Activated T-helper 2 cell treated with anti-CD3 and anti-CD28 coated beads, Interferon-gamma antibody, Interleukin-2, Interleukin-4, amounts not matched to agents 10 μg/mL and 5 μg/mL and 100 μg/mL, durations not matched to agents 14 hours and 24 hours and 36 hours (primary cell): ENCODE data around the gene GSC2. TPM values are rescaled to one million over a fixed set of nuclear protein-coding genes. Genes with fewer than 3 reads are reported as not detected.

Experiments
- DNase-seq: peaks from one replicate; pipeline ENCODE4 v3.0.0; 2021; ENCODE audit warnings: low spot score
- H3K27ac Mint-ChIP-seq: one replicate; pipeline ENCODE4 v1.8.0; 2021; ENCODE audit warnings: mixed read lengths
- H3K27me3 Mint-ChIP-seq: one replicate; pipeline ENCODE4 v1.8.0; 2021; ENCODE audit warnings: low read depth, mixed read lengths
- H3K36me3 Mint-ChIP-seq: one replicate; pipeline ENCODE4 v1.8.0; 2021; ENCODE audit warnings: low read depth, mixed read lengths
- H3K4me1 Mint-ChIP-seq: one replicate; pipeline ENCODE4 v1.8.0; 2021; ENCODE audit warnings: low read depth, mixed read lengths
- H3K4me3 Mint-ChIP-seq: one replicate; pipeline ENCODE4 v1.8.0; 2021; ENCODE audit warnings: low read depth, mild to moderate bottlenecking, moderate library complexity, mixed read lengths
- H3K9me3 Mint-ChIP-seq: one replicate; pipeline ENCODE4 v1.8.0; 2021; ENCODE audit warnings: mixed read lengths
- intact Hi-C: fragments of 100-400 bp; cut with micrococcal nuclease; formaldehyde crosslinking; loops from one replicate; pipeline ENCODE4 v1.15.1; 2023
- total RNA-seq: library from RNA; stranded (reverse); gene quantifications from 2 replicates; pipeline ENCODE4 v1.2.3, GENCODE V29; 2022

Gene GSC2
- total RNA-seq, 1 donor from 2014 or later: not detected

DNA sequence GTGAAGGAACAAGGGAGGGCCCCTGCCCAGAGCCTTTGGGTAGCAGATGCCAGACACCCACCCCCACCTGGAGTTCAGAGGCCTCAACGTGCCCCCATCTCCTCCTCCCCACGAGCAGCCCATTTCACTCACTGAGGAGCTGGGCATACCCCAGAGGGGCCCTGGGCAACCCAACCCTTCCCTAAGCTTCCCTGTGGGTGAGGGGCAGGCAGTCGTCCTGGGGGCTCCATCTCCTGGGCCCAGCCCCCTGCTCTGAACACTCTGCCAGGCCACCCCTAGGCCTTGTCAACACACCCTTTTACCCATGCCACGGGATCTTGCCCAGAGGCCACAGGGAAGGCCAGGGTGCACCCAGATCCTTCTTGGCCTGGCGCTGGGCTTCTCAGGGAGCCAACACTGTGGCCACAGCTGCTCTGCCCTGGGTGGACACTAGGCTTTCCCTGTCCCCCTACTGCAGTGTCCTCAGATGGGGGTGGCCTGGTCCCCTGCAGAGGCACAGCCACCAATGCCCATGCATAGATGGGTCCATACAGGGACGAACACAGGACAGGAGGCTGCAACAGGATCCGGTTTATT, 25.0 kb upstream of the GSC2 start:
- Mint-ChIP-seq H3K27me3 (peaks cover 7% of the 10 kb centered on the region), H3K36me3 (peaks cover 17% of the 10 kb centered on the region), H3K27ac (no peak overlapping the region), H3K4me3 (no peak overlapping the region), H3K9me3 (no peaks in the 10 kb centered on the region), H3K4me1 (peaks cover 28% of the 10 kb centered on the region)
- intact Hi-C loops: no loop called here
- no peak for DNase-seq

DNA sequence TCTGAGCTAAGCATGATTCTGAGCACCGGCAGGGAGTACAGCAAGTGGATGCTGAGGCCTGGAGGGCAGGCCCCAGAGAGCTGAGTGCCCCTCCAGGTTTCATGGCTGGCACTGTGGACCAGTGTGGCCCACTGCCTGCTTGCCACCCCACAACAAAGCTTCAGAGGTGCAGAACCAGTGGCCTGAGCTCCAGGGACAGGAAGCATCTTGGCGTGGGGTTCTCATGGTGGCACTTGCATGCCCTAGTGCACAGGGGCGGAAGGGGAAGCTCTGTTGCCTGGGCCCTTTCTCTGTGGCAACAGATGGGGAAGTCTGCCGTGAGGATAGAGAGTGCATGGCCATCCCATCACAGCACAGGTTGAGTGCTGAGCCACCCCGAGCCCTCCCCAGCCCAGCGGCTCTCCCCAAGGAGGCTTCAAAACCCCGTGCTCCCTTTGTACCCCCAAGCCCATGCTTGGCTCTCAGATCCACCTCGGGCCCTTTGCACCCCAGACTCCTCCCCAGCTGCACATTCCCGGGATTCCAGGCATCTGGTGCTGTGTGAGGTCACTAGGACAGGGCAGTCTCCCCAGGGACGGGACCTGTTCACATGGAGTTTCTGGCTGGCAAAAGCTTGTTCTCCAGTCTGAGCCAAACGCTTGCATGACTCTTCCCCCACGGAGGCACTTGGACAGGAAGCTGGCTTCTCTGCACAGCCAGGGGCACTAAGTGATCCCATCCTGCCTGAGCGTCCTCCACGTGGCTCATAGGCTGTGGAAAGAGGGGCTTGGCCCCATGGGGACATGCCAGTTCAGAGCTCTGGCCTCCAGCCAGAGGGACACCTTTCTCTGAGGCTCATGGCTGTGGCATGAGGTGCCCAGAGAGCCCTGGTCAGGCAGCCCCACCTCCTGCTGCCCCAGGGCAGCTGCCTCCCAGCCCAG, 24.3 kb upstream of the GSC2 start:
- Mint-ChIP-seq H3K4me1 (peaks cover 25% of the 10 kb centered on the region), H3K36me3 (peaks cover 17% of the 10 kb centered on the region), H3K4me3 (peak overlapping the region; percentile 13), H3K9me3 (no peaks in the 10 kb centered on the region), H3K27me3 (peaks cover 11% of the 10 kb centered on the region), H3K27ac (no peak overlapping the region)
- no peak for DNase-seq
- intact Hi-C loops: no loop called here

DNA sequence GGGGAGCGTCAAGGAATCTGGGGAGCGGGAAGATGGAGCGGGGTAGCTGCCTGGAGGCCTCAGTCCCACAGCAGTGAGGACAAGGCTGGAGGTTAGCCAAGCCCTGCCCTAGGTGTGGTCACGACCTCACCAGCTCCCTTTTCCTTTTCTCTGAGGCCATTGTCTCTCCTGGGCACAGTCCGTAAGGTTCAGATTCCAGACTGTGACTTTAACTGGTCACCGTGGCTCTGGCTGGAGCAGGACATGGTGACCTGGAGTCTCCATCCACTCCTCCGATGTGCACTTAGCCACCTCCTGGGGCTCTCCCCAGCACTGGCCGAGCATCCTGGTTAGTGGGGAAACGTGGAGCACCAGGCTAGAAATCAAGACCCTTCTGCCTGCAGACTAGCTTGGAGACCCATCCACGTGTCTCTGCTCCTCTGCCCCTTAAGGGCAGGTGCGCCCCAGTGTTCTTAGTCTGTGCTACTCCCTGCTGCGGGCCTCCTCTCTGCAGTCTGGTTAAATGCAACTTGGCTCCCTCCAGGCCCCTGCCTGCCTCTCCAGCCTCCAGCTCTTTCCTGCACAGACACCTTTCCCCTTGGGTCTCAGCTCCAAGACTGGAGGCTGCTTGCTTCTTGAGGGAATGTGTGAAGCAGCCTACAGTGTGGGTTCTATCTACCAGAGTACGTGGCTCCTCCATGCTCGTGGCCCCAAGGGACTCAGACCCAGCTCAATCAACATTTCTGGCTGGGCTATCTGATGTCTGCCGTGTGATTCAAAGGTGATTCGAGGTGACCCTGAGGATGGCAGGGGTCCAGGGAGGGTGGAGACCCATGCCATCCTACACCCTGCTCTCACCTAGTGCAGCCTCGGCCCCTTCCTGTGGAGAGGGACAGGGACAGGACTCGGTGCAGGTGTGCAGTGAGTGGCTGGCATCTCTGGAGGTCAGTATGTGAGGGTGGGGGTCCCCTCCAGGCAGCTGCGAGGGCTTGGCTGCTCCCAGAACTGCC, 23.2 kb upstream of the GSC2 start:
- Mint-ChIP-seq H3K4me1 (peaks cover 22% of the 10 kb centered on the region), H3K9me3 (no peaks in the 10 kb centered on the region), H3K27ac (peak overlapping the region; percentile 91), H3K27me3 (peaks cover 19% of the 10 kb centered on the region), H3K4me3 (peak overlapping the region; percentile 98), H3K36me3 (peaks cover 17% of the 10 kb centered on the region)
- intact Hi-C loops: no loop called here
- no peak for DNase-seq

GRCh38 chr22:19172213-19173046, 22.3 kb upstream of the GSC2 start:
- peaks cover 17% of the 10 kb centered on the region for H3K36me3 Mint-ChIP-seq
- H3K4me3 Mint-ChIP-seq: peak overlapping the region; percentile 98
- intact Hi-C loops: no loop called here
- H3K9me3 Mint-ChIP-seq: no peaks in the 10 kb centered on the region
- peaks cover 22% of the 10 kb centered on the region for H3K4me1 Mint-ChIP-seq
- DNase-seq: no peak
- H3K27ac Mint-ChIP-seq: peak overlapping the region; percentile 91
- peaks cover 28% of the 10 kb centered on the region for H3K27me3 Mint-ChIP-seq

DNA sequence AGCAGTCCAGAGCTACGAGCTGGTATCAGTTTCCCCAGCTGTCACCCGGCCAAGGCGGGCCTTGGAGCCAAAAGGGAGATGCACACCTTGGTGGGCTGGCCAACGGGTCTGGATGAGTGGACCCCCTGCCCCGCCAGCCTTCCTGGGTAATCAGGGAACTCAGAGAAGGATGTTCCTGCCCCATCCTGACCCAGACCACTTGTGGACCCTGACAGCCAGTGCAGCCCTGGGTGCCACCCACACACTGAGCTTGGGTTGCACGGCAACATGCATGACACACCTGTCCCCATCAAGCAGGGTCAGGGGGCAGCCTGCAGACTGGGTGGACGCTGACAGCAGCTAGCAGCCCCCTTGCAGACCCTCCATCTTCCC, 19.8 kb upstream of the GSC2 start:
- no peak for DNase-seq
- peaks cover 29% of the 10 kb centered on the region for H3K27me3 Mint-ChIP-seq
- intact Hi-C loops: no loop called here
- H3K4me3 Mint-ChIP-seq: peak overlapping the region; percentile 98
- no peaks in the 10 kb centered on the region for H3K9me3 Mint-ChIP-seq
- peaks cover 11% of the 10 kb centered on the region for H3K36me3 Mint-ChIP-seq
- no peak overlapping the region for H3K27ac Mint-ChIP-seq
- H3K4me1 Mint-ChIP-seq: peaks cover 21% of the 10 kb centered on the region

DNA sequence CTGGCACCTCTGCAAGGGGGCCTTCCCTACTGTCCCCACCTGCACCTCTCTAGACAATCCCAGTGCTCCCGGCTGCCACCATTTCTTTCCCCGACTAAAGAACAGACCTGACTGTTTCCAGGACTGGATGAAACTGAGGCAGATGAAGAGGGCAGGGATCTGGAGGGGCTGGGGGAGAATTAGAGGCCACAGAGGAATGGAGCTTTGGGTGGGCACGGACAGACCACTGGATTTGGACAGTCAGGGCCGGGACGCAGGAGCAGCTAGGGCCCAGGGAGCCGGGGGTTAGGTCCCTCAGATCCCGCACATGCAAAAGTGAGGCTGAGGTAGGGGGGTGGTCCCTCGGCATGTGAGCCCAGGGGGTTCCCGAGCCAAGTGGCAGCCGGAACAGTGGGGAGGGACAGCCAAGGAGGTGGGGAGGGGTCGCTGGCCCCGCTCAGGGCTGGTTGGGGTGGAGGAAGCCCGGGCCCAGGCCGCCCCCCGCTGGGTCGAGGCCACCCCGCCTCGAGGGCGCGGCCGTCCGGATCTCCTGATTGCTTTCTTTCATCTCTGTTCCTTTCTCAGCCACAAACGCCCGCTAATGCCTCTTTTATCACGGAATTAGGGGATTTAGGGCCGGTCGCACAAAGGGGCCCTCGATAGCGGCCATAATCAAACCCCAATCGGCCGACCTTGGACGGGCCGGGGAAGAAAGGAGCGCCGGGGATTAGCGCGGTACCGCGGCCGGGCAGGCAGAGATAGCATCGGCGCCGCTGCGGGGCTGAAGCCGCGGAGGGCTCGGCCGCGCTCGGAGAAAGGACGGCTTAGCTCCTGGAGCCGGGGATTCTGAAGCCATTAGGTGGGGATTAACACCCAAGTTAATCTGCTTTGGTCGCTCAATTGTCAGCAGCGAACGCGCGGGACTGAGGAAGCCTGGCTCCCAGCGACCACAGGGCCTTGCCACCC, 19.2 kb upstream of the GSC2 start:
- Mint-ChIP-seq H3K9me3 (no peaks in the 10 kb centered on the region), H3K36me3 (peaks cover 11% of the 10 kb centered on the region), H3K4me3 (peak overlapping the region; percentile 45), H3K4me1 (peaks cover 21% of the 10 kb centered on the region), H3K27ac (no peak overlapping the region), H3K27me3 (peaks cover 32% of the 10 kb centered on the region)
- DNase-seq: no peak
- intact Hi-C loops: no loop called here

DNA sequence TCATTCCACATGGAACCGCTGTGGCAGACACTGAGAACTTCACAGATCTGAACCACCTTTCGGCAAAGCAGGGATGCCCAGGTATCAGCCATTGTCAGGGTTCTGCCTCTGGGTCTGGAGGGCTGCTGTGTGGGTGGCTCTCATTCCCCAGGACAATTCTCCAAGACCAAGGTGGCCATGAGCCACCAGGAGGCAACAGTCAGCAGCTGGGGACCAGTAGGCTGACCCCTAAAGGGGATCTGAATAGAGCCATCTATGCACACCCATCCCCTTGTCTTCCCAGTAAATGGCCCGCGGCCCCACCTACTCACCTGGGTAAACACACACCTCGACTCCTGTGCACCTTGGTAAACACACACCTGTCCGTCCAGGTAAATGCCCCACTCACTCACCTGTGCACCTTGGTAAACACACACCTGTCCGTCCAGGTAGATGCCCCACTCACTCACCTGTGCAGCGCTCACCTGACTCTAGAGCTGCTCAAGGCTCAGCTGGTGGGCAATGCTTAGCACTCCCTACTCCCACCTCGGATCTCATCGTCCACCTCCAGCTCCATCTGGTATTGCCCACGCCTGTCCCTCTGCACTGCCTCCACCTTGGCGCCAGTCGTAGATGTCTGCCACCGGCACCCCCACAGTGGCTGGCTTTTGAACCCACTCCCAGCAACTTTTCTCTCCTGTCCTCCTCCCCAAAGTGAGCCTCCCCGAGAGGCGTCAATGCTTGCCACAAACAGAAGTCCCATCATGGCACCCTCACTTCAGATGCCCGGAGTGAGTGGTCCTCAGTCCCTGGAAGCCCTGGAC, 18.2 kb upstream of the GSC2 start:
- intact Hi-C loops: no loop called here
- Mint-ChIP-seq H3K27ac (no peak overlapping the region), H3K4me1 (peaks cover 17% of the 10 kb centered on the region), H3K27me3 (peaks cover 32% of the 10 kb centered on the region), H3K4me3 (no peak overlapping the region), H3K9me3 (no peaks in the 10 kb centered on the region), H3K36me3 (peaks cover 8% of the 10 kb centered on the region)
- no peak for DNase-seq

DNA sequence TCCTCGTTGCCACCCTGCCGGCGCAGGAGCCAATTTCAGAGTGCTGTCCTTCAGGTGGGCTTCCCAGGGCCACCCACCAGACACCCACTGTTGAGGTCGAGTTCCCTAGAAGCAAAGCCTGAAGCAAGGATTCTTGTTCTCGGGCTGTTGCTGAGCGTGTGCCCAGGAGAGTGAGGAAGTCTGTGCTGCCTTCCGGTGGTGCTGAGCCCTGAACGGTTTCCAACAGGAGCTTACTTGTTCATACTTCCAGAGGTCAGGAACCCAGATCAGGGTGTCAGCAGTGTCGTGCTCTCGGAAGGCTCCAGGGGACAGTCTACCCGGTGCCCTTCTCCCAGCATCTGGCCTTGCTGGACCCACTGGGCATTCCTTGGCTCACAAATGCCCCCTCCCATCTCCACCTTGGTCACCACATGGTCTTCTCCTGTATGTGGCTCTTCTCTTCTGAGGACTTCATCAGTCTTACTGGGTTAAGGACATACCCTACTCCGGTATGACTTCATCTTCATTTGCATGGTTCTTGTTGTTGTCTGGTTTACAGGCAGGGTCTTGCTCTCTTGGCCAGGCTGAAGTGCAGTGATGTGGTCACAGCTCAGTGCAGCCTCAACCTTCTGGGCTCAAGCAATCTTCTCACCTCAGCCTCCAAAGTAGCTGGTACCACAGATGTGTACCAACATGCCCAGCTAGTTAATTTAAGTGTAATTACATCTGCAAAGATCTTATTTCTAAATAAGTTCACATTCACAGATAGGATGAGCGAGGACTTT, 17.2 kb upstream of the GSC2 start:
- peaks cover 3% of the 10 kb centered on the region for H3K36me3 Mint-ChIP-seq
- H3K9me3 Mint-ChIP-seq: no peaks in the 10 kb centered on the region
- intact Hi-C loops: no loop called here
- peaks cover 11% of the 10 kb centered on the region for H3K4me1 Mint-ChIP-seq
- H3K27me3 Mint-ChIP-seq: peaks cover 32% of the 10 kb centered on the region
- no peak overlapping the region for H3K4me3 Mint-ChIP-seq
- no peak overlapping the region for H3K27ac Mint-ChIP-seq
- DNase-seq: no peak

DNA sequence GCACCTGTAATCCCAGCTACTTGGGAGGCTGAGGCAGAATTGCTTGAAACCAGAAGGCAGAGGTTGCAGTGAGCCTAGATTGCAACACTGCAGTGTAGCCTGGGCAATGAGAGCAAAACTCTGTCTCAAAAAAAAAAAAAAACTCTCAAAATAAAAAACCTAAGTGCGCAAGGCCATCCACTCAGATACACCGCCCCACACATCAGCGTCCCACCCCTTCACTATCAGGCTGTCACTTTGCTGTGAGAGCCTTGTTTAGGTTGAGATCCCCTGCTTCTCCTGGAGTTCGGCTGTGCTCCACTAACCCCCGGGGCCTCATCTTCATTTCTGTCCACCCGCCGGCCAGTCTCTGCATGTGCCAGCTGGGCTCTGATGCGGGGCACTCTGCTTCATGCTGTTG, 16.3 kb upstream of the GSC2 start:
- Mint-ChIP-seq H3K27me3 (peaks cover 32% of the 10 kb centered on the region), H3K4me3 (no peak overlapping the region), H3K36me3 (no peaks in the 10 kb centered on the region), H3K27ac (no peak overlapping the region), H3K4me1 (peaks cover 8% of the 10 kb centered on the region), H3K9me3 (no peaks in the 10 kb centered on the region)
- no peak for DNase-seq
- intact Hi-C loops: no loop called here

- Mint-ChIP-seq H3K9me3 (no peaks in the 10 kb centered on the region), H3K27ac (no peak overlapping the region), H3K4me3 (no peak overlapping the region), H3K4me1 (no peaks in the 10 kb centered on the region), H3K36me3 (no peaks in the 10 kb centered on the region), H3K27me3 (peaks cover 22% of the 10 kb centered on the region)
- no peak for DNase-seq
- intact Hi-C loops: no loop called here
Observed at GRCh38 chr22:19164425-19164824, 14.3 kb upstream of the GSC2 start.
